NT2/D1 (cell line): ENCODE results near the gene BCL2A1.
"Not testable (repeated sequence)": the region's sequence is repeated elsewhere in the genome, so short reads cannot be mapped to it uniquely, and the experiment has no call there.

ENCODE experiments used
- SUZ12 ChIP-seq: IDR thresholded peaks from 2 replicates; pipeline ENCODE4 v1.6.1; 2011; ENCODE audit not compliant: insufficient read length, insufficient read depth; ENCODE audit errors: extremely low read depth
- YY1 ChIP-seq: IDR thresholded peaks from 2 replicates; pipeline ENCODE4 v1.6.1; 2011; ENCODE audit not compliant: insufficient read length, insufficient read depth

GRCh38 chr15:80020149-80020548 is 49.2 kb upstream of the BCL2A1 start:
- not testable (repeated sequence) for TF ChIP-seq YY1, SUZ12
